ENCODE results near the gene CNBD2.
"Not testable (repeated sequence)": the region's sequence is repeated elsewhere in the genome, so short reads cannot be mapped to it uniquely, and the experiment has no call there.

- not testable (repeated sequence) for TF ChIP-seq POLR2A, CTCF (IDR thresholded peaks at IDR 0.05)
These were observed 9.1 kb upstream of the CNBD2 start for GRCh38 chr20:35959291-35959690.

Measured in adrenal gland (tissue), 5 donors.